SK-MEL-5 (cell line): ENCODE results near the gene APOBEC3A. TPM values are rescaled to one million over a fixed set of nuclear protein-coding genes. Genes with fewer than 3 reads are reported as not detected.

Experiments used
- DNase-seq: peaks from one replicate; pipeline ENCODE4 v3.0.0-alpha.2; 2016; ENCODE audit warnings: low read depth, low spot score
- in situ Hi-C: cut with HindIII; loops from 2 replicates; pipeline ENCODE4 v1.10.0; 2016; ENCODE audit warnings: low sequenced_read_pairs, high pct_unique_total_duplicates, low pct_unique_long_range_greater_than_20kb
- polyA plus RNA-seq, 2 experiments: library from polyadenylated mRNA; depleted of rRNA; stranded (reverse); fragments of >200 nt; gene quantifications; 2 replicates each; pipeline ENCODE4 v1.2.3, GENCODE V29; 2015
- total RNA-seq: library from RNA; depleted of rRNA; stranded (reverse); fragments of >200 nt; shearing (Covaris generic); gene quantifications from 2 replicates; pipeline ENCODE4 v1.2.3, GENCODE V29; 2014; rRNA removed

The APOBEC3A gene
- not detected in 2 replicates for total RNA-seq
- polyA plus RNA-seq (2015; cell fraction: cytosol; rRNA removed) = not detected in 2 replicates
- polyA plus RNA-seq (2015; cell fraction: nucleus; rRNA removed) = not detected in 2 replicates

DNA sequence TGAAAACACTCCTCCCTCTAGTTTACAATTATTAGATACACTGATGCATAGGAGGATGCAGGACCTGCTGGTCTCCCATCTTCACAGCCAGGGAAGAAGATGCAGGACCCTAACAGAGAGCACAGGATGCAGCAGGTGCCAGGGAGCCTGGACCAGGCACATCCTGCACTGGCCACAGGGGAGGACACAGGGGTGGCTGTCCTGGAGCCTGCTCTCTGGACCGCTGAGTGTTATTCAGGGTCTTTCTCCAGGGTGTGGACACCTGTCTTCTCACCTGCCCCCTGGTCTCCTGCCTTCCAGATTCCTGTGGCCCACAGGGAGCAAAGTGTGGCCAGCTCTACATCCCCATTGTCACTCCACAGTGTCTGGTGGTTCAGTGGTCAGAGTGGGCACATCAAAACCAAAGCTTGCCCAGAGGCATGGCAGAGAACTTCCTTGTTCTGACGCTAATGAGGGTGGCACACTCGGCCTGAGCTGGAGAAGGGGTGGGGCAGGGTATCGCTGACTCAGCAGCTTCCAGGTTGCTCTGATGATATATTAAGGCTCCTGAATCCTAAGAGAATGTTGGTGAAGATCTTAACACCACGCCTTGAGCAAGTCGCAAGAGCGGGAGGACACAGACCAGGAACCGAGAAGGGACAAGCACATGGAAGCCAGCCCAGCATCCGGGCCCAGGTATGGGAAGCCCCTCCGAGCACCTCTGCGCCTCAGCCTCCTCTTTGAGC, at the start of gene APOBEC3A:
Gene APOBEC3A (plus strand): TSS at position 564 of the 725 bp plus-strand sequence. CDS start 83 bp downstream, at position 647.
- in situ Hi-C loops = no loop called here
- no peak for DNase-seq

DNA sequence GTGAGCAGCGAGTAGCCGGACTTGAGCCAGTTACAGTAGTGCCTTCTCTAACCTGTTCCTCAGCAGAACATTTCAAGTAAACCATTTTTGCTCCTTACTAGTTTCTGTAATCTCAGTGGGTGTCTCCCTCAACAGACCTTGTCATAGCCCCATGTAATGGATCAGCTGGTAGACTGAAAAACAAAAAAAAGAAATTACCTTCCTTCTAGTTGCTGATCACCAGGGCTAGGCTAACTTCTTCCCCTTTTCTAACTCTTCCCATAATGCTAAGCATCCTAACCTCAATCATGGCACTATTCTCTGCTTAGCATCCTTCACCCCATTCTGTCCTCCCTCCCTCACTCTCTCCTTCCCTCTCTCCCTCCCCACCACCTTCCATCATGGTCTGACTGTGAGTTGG, 49.6 kb upstream of the APOBEC3A start:
- DNase-seq = no peak
- in situ Hi-C loops = no loop called here

DNA sequence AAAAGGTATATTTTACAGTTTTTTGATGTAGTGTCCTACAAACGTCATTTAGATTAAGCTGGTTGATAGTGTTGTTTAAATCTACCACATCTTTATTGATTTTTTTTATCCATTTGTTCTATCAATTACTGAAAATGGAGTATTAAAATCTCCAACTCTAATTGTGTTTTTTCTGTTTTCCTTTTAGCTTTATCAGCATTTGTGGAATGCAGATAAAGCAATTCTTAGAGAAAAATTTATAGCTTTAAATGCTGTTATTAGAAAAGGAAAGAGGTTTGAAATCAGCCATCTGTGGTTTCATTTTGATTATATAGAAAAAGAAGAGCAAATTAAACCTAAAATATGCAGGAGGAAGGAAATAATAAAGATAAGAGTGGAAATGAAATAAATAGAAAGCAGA, 46.0 kb upstream of the APOBEC3A start:
- in situ Hi-C loops = no loop called here
- no peak for DNase-seq

DNA sequence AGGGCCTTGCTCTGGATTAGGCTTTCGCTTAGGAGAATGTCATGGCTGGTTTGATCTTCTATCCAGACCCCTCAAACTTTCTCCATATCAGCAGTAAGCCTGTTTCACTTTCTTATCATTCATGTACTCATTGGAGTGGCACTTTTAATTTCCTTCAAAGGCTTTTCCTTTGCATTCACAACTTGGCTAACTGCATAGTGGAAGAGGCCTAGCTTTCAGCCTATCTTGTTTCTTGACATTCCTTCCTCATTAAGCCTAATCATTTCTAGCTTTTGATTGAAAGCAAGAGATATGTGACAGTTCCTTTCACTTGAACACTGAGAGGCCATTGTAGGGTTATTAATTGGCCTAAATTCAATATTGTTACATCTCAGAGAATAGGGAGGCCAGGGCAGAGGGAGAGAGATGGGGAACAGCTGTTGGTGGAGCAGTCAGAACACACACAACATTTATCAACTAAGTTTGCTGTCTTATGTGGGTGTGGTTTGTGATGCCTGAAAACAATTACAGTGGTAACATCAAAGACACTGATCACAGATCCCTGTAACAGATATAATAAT, 37.7 kb upstream of the APOBEC3A start:
- in situ Hi-C loops = no loop called here
- DNase-seq = no peak

DNA sequence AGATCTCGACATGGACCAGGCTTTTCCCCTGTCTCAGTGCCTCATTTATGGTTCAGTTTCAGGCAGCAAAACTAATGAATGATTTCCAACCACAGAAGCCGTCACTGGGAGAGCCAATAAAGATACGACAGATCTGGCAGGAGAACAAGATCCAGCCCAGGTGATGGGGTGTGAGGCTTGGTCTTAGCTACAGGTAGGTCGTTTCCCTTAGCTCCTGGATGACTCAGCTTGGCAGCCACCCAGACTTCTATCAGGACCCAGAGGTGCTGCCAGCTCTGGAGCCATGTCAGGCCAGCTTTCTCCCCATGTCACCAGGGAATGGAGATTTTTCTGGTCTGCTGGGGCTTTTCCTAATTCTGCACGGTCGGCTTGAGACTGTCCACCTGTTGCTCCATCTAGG, 36.3 kb upstream of the APOBEC3A start:
- in situ Hi-C loops = no loop called here
- DNase-seq = no peak

DNA sequence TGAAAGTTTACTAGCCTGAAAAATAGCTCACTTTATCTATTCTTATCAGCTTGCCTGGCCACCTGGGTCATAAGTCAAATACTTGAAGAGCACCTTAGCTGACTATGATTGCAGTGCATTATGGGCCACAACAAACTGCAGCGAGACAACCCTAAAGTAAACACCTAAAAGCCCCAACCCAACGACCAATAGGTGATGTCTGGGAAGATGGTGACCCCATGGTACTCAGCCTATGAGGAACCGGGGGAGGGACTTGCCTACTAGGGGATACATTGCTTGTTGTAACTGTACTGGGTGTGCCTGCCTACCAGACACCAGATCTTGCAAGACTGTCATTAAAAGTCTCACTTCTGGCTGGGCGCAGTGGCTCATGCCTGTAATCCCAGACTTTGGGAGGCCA, 35.6 kb upstream of the APOBEC3A start:
- no peak for DNase-seq
- in situ Hi-C loops = no loop called here

DNA sequence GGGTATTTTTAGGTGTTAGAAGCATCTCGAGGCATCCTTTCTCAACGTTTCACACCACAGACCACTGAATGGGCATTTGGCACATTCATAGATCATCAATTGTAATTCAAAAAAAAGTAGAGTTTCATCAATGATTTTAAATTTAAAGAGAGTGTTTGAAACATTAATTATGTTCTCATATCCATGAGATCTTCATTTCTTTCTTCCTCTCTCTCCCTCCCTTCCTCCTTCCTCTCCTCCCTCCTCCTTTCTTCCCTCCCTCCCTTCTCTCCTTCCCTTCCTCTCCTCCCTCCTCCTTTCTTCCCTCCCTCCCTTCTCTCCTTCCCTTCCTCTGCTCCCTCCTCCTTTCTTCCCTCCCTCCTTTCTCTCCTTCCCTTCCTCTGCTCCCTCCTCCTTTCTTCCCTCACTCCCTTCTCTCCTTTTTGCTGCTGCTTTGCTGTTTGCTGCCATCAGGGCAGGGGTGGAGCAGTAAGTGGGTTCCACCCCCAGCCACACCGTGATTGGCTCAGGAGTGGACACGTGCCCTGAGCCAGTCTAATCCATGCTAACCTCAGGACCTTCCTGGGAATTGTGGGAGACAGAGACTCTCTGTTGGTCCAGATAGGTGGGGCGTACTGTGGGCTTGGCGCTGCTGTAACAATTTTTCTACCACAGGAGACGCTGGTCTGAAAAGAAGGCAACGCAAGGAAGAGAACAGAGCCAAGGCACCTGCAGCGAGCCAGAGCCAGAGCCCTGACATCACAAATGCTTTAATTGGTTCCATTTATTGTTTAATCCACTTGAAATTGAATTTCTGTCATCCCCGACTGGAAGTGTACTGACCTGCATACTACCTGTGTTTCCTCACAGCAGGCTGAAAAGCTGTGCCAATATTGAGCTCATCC, 33.7 kb upstream of the APOBEC3A start:
- peak; percentile 98 for DNase-seq
- in situ Hi-C loops = no loop called here

DNA sequence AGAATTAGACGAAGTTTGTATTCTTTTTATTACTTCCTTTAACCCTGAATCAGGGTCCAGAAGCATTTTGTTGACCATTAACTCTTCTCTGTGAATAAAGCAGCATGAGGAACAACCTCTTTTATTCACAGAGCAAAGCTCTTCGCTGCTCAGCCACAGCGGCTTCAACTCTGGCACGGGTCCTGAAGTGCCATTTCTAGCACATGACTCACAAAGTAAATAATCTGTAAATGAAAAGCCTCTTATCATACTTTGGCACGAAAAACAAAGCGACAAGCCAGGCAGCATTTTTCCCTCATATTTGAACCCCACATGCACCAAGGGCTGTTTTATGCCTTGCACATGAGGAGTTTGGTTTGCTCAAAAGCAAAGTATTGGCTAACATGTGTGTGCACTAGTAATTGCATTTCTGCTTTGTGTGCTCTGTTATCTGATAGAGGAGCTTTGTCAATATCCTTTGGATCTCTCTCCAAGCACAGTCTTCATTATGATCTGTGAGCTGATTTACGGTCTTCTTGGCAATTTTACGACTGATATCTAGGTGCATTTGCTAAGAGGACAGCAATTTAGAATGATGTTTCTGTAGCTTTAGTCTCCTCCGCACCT, 33.0 kb upstream of the APOBEC3A start:
- in situ Hi-C loops = no loop called here
- DNase-seq = peak; percentile 56

DNA sequence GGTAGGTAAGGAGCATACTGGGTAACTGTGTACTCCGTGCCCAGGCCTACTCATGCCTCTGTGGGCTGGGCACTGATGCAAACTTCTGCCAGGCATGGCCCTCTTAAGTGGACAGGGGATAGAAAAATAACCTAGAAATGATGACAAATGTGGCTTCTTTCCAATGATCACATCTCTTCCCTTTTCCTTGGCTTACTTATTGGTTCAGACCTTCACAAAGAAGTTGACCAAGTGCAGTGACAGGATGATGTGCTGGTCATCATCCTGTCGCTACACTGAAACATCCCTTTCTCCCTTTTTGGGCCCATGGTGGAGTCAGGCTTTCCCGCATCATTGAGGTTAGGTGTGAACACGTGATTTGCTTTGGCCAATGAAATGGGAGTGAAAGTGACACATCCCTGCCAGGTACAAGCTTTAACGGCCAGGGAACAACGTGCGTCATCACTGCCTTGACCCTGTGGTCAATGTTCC, 31.8 kb upstream of the APOBEC3A start:
- DNase-seq = no peak
- in situ Hi-C loops = no loop called here

DNA sequence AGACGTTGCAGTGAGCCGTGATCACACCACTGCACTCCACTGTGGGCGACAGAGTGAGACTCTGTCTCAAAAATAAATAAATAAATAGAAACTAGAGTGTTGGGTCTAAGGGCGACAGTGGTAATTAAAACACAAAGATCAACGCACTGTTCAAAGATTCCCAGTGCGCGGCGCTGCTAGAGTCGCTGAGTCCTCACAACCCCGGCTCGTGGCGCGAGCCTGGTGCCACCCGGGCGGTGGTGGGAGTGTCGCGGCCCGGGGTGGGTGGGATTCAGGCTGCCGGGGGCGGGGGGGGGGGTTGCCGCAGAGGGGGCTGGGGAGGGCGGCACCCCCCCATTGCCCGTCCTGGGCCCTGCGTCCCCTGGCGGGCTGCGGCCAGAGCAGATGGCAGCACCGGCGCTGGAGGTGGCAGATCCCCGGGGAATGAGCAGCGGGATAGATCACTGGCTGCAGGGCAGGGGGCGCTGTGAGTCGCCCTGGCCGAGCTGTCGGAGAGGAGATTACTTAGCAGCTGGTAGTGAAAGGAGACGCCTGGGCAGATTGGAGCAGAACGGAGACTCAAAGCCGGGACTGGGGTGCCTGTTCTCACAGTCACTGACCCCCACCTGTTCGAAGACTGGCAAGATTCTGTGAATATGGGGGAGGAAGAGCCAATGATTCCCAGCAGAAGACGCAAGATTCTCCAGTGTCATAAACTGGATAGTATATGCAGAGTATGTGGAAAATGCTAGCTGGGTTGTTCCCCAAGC, 30.2 kb upstream of the APOBEC3A start:
- in situ Hi-C loops = no loop called here
- DNase-seq = peak; percentile 78

DNA sequence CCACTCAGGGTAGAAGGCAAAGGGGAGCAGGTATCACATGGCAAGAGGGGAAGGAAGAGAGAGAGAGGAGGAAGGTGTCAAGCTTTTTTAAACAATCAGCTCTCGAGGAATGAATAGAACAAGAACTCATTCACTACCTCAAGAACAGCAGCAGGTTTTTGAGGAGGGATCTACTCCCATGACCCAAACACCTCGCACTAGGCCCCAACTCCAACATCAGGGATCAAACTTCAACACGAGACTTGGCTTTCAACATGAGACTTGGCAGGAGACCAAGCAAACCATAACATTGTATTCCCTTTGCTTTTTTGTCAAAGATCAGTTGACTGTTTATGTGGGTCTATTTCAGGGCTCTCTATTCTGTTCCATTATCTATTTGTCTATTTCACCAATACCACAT, 26.9 kb upstream of the APOBEC3A start:
- in situ Hi-C loops = no loop called here
- DNase-seq = no peak

DNA sequence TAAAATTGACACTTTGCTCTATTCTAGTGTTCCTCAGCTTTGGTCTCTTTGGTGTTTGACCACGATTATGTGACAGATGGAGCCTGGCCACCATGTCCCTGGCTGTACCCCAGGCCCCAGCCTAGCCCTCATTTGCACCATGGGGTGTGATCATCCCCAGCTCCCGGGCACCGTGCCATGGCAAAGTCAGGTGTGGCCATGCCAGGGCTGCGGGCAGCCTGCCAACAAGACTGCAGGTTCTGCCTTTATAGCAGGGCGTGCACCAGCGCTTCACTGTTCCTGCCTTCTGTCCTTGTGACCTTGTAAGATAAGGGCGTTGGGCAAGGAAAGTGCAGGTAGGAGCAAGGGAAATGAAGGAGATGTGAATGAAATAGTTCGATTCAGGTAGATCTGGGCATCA, 22.4 kb upstream of the APOBEC3A start:
- no peak for DNase-seq
- in situ Hi-C loops = no loop called here

DNA sequence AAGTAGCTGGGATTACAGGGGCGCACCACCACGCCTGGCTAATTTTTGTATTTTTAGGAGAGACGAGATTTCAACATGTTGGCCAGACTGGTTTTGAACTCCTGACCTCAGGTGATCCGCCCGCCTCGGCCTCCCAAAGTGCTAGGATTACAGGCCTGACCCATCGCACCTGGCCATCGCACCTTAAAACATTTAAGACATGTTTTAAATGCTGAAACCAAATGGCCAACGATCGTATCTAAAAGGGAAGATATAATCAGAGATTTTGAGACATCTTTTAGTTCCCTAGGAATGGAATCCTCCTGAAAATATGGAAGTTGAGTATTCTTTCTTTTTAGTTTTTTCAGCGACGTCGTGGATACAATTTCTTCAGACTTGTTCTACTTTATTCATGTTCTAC, 21.8 kb upstream of the APOBEC3A start:
- DNase-seq = no peak
- in situ Hi-C loops = no loop called here

DNA sequence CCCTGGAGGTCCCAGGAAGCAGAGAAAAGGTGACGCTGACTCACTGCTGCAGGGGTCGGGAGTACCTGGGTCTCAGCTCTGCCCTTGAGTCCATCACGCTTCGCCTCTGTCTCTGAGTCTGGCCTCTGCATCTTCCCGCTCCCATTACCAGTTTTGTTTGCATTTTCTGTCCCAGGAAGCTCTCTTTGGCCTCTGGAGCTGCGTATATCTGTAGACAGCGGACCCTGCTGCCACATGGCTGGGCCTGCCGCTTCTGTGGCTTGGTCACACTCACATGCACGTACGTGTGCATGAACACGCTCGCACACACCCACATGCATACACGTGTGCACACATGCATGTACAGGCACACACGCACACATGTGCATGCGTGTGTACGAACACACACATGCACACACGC, 20.8 kb upstream of the APOBEC3A start:
- in situ Hi-C loops = no loop called here
- no peak for DNase-seq

DNA sequence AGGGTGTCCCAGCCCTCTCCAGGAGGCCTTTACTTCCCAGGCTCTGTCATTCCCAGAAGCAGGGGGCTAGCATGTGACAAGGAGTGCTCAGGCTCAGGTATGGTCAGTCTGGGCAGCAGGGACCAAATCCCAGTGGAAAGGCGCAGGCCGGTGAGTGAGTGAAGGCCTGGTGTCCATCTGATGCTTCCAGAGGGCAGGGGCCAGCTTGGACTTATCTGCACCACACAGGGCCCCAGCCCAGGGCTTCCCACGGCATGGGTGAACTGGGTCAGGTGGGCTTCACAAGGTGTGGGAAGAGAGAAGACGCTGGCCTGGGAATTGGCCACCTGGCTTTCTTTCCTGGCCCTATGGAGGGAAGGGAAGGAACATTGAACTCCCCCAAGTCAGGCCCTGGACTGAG, 20.4 kb upstream of the APOBEC3A start:
- DNase-seq = no peak
- in situ Hi-C loops = no loop called here

DNA sequence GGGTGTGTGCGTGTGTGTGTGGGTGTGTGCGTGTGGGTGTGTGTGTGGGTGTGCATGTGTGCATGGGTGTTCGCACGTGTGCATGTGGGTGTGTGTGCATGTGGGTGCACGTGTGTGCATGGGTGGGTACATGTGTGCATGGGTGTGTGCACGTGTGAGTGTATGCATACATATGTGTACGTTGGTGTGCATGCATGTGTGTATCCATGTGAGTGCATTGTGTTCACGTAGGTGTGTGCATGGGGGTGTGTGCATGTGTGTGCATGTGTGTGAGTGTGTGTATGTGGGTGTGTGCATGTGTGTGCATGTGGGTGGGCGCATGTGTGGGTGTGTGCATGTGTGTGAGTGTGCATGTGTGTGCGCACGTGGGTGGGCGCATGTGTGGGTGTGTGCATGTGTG, 19.9 kb upstream of the APOBEC3A start:
- in situ Hi-C loops = no loop called here
- DNase-seq = no peak

DNA sequence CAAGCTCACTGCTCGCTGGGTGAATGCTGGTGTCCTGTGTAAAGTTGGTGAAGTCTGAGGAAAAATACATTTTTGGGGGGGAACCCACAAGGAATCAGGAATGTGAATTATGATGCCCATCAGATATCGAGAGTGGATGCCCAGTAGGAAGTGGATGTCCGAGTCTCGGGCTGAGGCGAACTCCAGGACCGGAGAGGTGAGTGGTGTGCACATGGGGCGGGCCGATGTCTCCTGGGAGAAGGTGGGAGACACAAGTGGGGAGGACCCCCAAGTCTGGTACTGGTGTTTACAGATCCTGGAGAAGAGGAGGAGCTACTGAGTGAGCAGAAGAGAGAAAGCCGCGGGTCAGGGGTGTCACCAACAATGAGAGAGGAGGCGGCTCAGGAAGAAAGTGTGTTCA, 19.2 kb upstream of the APOBEC3A start:
- no peak for DNase-seq
- in situ Hi-C loops = no loop called here
